Measurements from ENCODE around the gene PTRH1. TPM values are rescaled to one million over a fixed set of nuclear protein-coding genes. Genes with fewer than 3 reads are reported as not detected.
"Not testable (repeated sequence)": the region's sequence is repeated elsewhere in the genome, so short reads cannot be mapped to it uniquely, and the experiment has no call there.

PTRH1 gene
- total and polyA plus RNA-seq, 2 of the 4 experiments (the other 2 are of a cell fraction), result 5.4 to 14.8 TPM

- H3K4ac ChIP-seq (ENCODE audit: low read depth, low read length); intact Hi-C loops (cut with micrococcal nuclease); BruUV-seq (replicated peaks); dilution Hi-C loops (cut with HindIII; ENCODE audit: low sequenced_read_pairs, unreplicated experiment); in situ Hi-C loops (cut with MboI; ENCODE audit: low sequenced_read_pairs); H3K23ac ChIP-seq (ENCODE audit: low read depth, low read length); H3K4me1 ChIP-seq (ENCODE audit: control insufficient read depth, insufficient read depth, low read length); H2AK5ac ChIP-seq (ENCODE audit: low read depth, low read length); H3K4me3 ChIP-seq (ENCODE audit: insufficient read depth, low read depth, low read length); H2BK120ac ChIP-seq (ENCODE audit: low read depth, low read length); H3K18ac ChIP-seq (ENCODE audit: low read depth, low read length); H2AK9ac ChIP-seq (replicated peaks; ENCODE audit: low read depth, low read length, poor library complexity); H3K27ac ChIP-seq (ENCODE audit: insufficient read depth, low read length); H2AFZ ChIP-seq (replicated peaks; ENCODE audit: low read length, poor library complexity); H3K4me2 ChIP-seq (ENCODE audit: low read depth, low read length); H3K14ac ChIP-seq (replicated peaks; ENCODE audit: low read depth, low read length); H3K9me1 ChIP-seq (ENCODE audit: insufficient read depth, low read length); H3K56ac ChIP-seq (ENCODE audit: extremely low read depth, insufficient read depth, low read length); H3K79me1 ChIP-seq (ENCODE audit: low read depth in 1 of 2, low read length in 2 of 2); H3K9me3 ChIP-seq (ENCODE audit: control insufficient read depth, insufficient read depth, low read length); POLR2A ChIA-PET (ENCODE audit: unreplicated experiment); H3K36me3 ChIP-seq (ENCODE audit: control insufficient read depth, insufficient read depth, low read length); DNase-seq; H4K8ac ChIP-seq (ENCODE audit: low read depth in 2 of 2, low read length in 2 of 2); ATAC-seq (ENCODE audit: low read depth); H2BK5ac ChIP-seq (ENCODE audit: low read depth, low read length, poor library complexity, severe bottlenecking); H4K5ac ChIP-seq (ENCODE audit: low read depth, low read length); H4K91ac ChIP-seq (ENCODE audit: insufficient read depth, low read depth, low read length); H4K20me1 ChIP-seq (ENCODE audit: insufficient read depth, low read length); H2BK15ac ChIP-seq (ENCODE audit: low read depth, low read length); H3K9ac ChIP-seq (ENCODE audit: low read depth, low read length); H2BK20ac ChIP-seq (ENCODE audit: low read depth, low read length): not testable (repeated sequence)
- CTCF ChIA-PET, result interaction anchor here (0.8 kb wide), 1 partner anchor 12 kb away, joined by 3 read pairs; no protein-coding TSS in a partner anchor
- H3K27me3 ChIP-seq (ENCODE audit: control insufficient read depth, insufficient read depth, low read length), result peaks cover 57% of the 10 kb centered on the region
- WGBS, 2 experiments (ENCODE audit: extremely low coverage in 2 of 2, insufficient read length in 1 of 2), result 100% methylated on average over 1 of the region's 11 CpGs; no CpG with 5 or more reads in 1 of the 2 experiments
Measured at GRCh38 chr9:127756776-127757175, 41.3 kb upstream of the PTRH1 start.

Measured in IMR-90 (cell line).